HepG2 (cell line): ENCODE results near the gene DUS1L. TPM values are rescaled to one million over a fixed set of nuclear protein-coding genes. Genes with fewer than 3 reads are reported as not detected.

ENCODE experiments used
- AFF4 ChIP-seq: sonication (generic); formaldehyde crosslinking; IDR thresholded peaks from 2 replicates; pipeline ENCODE4 v1.4.0; 2020; ENCODE audit warnings: missing genetic modification reagents
- ATRX ChIP-seq: sonication (generic); formaldehyde crosslinking; IDR thresholded peaks from 2 replicates; pipeline ENCODE4 v1.4.0; 2020; ENCODE audit warnings: missing genetic modification reagents, borderline replicate concordance
- BATF2 ChIP-seq: sonication (generic); formaldehyde crosslinking; IDR thresholded peaks from 2 replicates; pipeline ENCODE4 v1.8.0; 2022; ENCODE audit warnings: mild to moderate bottlenecking, missing genetic modification reagents, moderate library complexity
- MAFK ChIP-seq, 2 experiments: IDR thresholded peaks in 1 of 2; conservative IDR thresholded peaks in 1 of 2; 2 replicates each; pipeline ENCODE4 v1.6.1; 2011; ENCODE audit warnings: improper control_type of control experiment in 2 of 2, low read length in 2 of 2
- MEF2D ChIP-seq: sonication (generic); formaldehyde crosslinking; IDR thresholded peaks from 2 replicates; pipeline ENCODE4 v1.5.1; 2020; ENCODE audit warnings: mild to moderate bottlenecking, missing genetic modification reagents
- NAIF1 ChIP-seq: sonication (generic); formaldehyde crosslinking; IDR thresholded peaks from 2 replicates; pipeline ENCODE4 v1.5.0; 2020; ENCODE audit warnings: mild to moderate bottlenecking, missing genetic modification reagents, borderline replicate concordance
- NKX3-1 ChIP-seq: sonication (generic); formaldehyde crosslinking; IDR thresholded peaks from 2 replicates; pipeline ENCODE4 v1.5.0; 2020; ENCODE audit warnings: missing genetic modification reagents
- RBFOX2 ChIP-seq: fragments of 200-400 bp; formaldehyde crosslinking; IDR thresholded peaks from 2 replicates; pipeline ENCODE4 v1.6.1; 2017; ENCODE audit warnings: low read depth, mild to moderate bottlenecking, low read length
- RELA ChIP-seq: sonication (generic); formaldehyde crosslinking; IDR thresholded peaks from 2 replicates; pipeline ENCODE4 v1.4.0; 2020; ENCODE audit warnings: missing genetic modification reagents
- ZFP36L1 ChIP-seq: sonication (generic); formaldehyde crosslinking; IDR thresholded peaks from 2 replicates; pipeline ENCODE4 v1.8.0; 2022; ENCODE audit warnings: mild to moderate bottlenecking, missing genetic modification reagents, moderate library complexity
- ZNF225 ChIP-seq: sonication (generic); formaldehyde crosslinking; IDR thresholded peaks from 2 replicates; pipeline ENCODE4 v1.4.0; 2020; ENCODE audit warnings: mild to moderate bottlenecking, missing genetic modification reagents
- ZNF275 ChIP-seq: sonication (generic); formaldehyde crosslinking; IDR thresholded peaks from 2 replicates; pipeline ENCODE4 v1.8.0; 2022; ENCODE audit warnings: missing genetic modification reagents, mild to moderate bottlenecking, inconsistent platforms, borderline replicate concordance
- ZNF33A ChIP-seq: sonication (generic); formaldehyde crosslinking; IDR thresholded peaks from 2 replicates; pipeline ENCODE4 v1.5.1; 2020; ENCODE audit warnings: missing genetic modification reagents, mild to moderate bottlenecking, moderate library complexity, borderline replicate concordance
- ZNF562 ChIP-seq: sonication (generic); formaldehyde crosslinking; IDR thresholded peaks from 2 replicates; pipeline ENCODE4 v1.8.0; 2022; ENCODE audit warnings: missing genetic modification reagents, borderline replicate concordance
- ZNF83 ChIP-seq: sonication (generic); formaldehyde crosslinking; IDR thresholded peaks from 2 replicates; pipeline ENCODE4 v1.4.0; 2020; ENCODE audit warnings: missing genetic modification reagents, mild to moderate bottlenecking, borderline replicate concordance
- polyA plus RNA-seq, 8 experiments: library from polyadenylated mRNA; depleted of rRNA in 3 of 8; stranded (reverse) in 7 of 8; unstranded in 1 of 8; fragments of >200 nt; fragmentation: Illumina TruSeq in 4 of 8; extraction: Trizol in 4 of 8; gene quantifications; 2 replicates each; pipeline versions ENCODE4 v1.2.1 to v1.2.3, GENCODE V29; 2011 to 2016; ENCODE audit warnings: low read depth in 4 of 8, missing spikeins in 1 of 8, mixed read lengths in 1 of 8; ENCODE audit not compliant: insufficient read depth in 1 of 8
- total RNA-seq, 5 experiments: library from RNA; depleted of rRNA; stranded (reverse); fragments of >200 nt; fragmentation: Illumina TruSeq; extraction: Trizol; gene quantifications; 2 replicates each; pipeline ENCODE4 v1.2.3, GENCODE V29; 2016; ENCODE audit warnings: low read depth in 1 of 5
- TF ChIP-seq, protein P1 (sequence below): sonication (generic); formaldehyde crosslinking; IDR thresholded peaks from 2 replicates; pipeline ENCODE4 v1.5.0; 2020; ENCODE audit warnings: missing genetic modification reagents, mild to moderate bottlenecking, borderline replicate concordance
- TF ChIP-seq, protein P2 (sequence below): sonication (generic); formaldehyde crosslinking; IDR thresholded peaks from 2 replicates; pipeline ENCODE4 v1.4.0; 2020; ENCODE audit warnings: missing genetic modification reagents, mild to moderate bottlenecking, borderline replicate concordance

Gene DUS1L
- total and polyA plus RNA-seq, 2 of the 13 experiments (the other 11 are each of a cell fraction or from before 2014, with no cell fraction given), result 81.0 to 109 TPM

DNA sequence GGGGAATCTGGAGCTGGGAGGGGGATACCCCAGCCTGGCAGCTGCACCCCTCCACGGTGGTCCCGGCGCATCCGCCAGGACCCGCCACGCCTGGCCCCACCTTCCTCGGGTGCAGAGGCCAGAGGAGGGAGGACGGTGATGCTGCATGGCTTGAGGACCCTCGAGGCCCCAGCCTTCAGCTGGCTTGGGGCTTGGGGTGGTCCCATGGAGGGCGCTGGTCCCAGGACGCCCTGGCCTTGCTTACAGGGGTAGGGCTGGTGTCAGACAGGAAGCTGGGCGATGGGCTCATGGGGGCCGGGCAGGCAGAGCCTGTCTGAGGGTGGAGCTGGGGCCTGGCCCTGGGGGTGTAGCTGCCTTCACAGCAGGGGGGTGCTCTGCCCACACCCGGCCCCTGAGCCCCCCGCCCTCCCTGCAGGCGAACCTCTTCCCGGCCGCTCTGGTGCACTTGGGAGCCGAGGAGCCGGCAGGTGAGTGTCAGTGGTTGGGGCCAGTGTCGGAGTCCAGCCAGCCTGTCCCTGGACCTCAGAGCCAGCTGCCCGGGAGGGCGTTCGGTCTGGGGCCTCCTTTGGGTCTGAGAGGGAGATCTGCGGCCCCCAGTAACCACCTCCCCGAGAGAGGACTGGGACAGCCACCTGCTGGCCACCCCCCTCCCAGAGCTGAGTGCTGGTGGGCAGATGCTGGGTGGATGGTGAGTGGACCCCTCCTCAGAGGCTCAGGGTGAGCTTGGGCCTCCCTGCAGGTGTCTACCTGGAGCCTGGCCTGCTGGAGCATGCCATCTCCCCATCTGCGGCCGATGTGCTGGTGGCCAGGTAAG is 49.3 kb downstream of the DUS1L start (continued):
- 0 out of 2 replicates have a peak, but pooled peaks have one; percentile 6 for TF ChIP-seq NKX3-1 (CRISPR knock-in tag)
- TF ChIP-seq, protein P1, sequence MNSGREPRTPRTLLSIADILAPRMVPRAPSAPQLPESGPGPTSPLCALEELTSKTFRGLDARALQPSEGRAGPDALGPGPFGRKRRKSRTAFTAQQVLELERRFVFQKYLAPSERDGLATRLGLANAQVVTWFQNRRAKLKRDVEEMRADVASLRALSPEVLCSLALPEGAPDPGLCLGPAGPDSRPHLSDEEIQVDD (CRISPR knock-in tag), result no peak
- TF ChIP-seq AFF4 (CRISPR knock-in tag), result peak; percentile 30; the same call in 1 of the 2 replicates
- no peak for TF ChIP-seq ZFP36L1 (CRISPR knock-in tag)
- TF ChIP-seq NAIF1 (CRISPR knock-in tag), result no peak
- no peak for TF ChIP-seq ZNF33A (CRISPR knock-in tag)
- 0 out of 2 replicates have a peak, but pooled peaks have one; percentile 36 for TF ChIP-seq ZNF225 (CRISPR knock-in tag)
- TF ChIP-seq ZNF83 (CRISPR knock-in tag), result no peak
- no peak for TF ChIP-seq MEF2D (CRISPR knock-in tag)
- TF ChIP-seq ATRX (CRISPR knock-in tag), result no peak
- TF ChIP-seq MAFK (conservative IDR thresholded peaks at IDR 0.05 in 1 of 2, IDR thresholded peaks at IDR 0.05 in 1 of 2; ENCODE audit: low read length in 2 of 2), result no peak
- peak; percentile 85 for TF ChIP-seq RBFOX2
- no peak for TF ChIP-seq RELA
- no peak for TF ChIP-seq ZNF562 (CRISPR knock-in tag)
- TF ChIP-seq BATF2 (CRISPR knock-in tag), result 0 out of 2 replicates have a peak, but pooled peaks have one; percentile 20
- TF ChIP-seq, protein P2, sequence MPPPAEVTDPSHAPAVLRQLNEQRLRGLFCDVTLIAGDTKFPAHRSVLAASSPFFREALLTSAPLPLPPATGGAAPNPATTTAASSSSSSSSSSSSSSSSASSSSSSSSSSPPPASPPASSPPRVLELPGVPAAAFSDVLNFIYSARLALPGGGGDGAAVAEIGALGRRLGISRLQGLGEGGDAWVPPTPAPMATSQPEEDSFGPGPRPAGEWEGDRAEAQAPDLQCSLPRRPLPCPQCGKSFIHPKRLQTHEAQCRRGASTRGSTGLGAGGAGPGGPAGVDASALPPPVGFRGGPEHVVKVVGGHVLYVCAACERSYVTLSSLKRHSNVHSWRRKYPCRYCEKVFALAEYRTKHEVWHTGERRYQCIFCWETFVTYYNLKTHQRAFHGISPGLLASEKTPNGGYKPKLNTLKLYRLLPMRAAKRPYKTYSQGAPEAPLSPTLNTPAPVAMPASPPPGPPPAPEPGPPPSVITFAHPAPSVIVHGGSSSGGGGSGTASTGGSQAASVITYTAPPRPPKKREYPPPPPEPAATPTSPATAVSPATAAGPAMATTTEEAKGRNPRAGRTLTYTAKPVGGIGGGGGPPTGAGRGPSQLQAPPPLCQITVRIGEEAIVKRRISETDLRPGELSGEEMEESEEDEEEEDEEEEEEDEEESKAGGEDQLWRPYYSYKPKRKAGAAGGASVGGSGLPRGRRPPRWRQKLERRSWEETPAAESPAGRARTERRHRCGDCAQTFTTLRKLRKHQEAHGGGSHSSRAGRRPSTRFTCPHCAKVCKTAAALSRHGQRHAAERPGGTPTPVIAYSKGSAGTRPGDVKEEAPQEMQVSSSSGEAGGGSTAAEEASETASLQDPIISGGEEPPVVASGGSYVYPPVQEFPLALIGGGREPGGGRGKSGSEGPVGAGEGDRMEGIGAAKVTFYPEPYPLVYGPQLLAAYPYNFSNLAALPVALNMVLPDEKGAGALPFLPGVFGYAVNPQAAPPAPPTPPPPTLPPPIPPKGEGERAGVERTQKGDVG, result no peak
- TF ChIP-seq ZNF275 (CRISPR knock-in tag), result no peak
